Measurements from ENCODE around the gene SMIM12. TPM values are rescaled to one million over a fixed set of nuclear protein-coding genes. Genes with fewer than 3 reads are reported as not detected.

SMIM12 gene
- polyA plus RNA-seq, 2 of the 4 experiments (the other 2 are of a cell fraction): 35.8 to 37.5 TPM

DNA sequence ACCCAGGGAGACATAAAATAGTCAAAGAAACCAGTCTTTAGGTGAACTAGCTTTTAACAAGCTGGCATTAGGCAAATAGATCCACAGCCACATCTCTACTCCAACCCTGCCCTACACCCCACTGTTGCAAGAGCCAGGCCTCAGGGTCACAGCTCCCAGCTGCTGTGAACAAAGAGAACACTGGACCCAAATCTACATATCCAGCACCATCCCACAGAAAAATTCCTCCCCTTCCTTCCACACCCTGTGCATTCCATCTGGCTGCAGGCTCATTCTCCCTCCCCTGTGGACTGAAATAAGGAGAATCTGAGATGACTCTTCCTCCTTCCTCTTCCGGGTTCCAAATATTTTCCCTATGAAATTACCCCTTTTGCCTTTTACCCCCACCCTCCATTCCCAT is 46.7 kb upstream of the SMIM12 start:
- WGBS (ENCODE audit: missing lambda C conversion rate): 0% methylated on average over 1 of the region's 1 CpG
- FAIRE-seq: no peak
- H3K4me2 ChIP-seq: no peak overlapping the region
- H3K4me3 ChIP-seq: no peak overlapping the region
- no peaks in the 10 kb centered on the region for H3K4me1 ChIP-seq
- H3K9me3 ChIP-seq: no peaks in the 10 kb centered on the region
- no peak for DNase-seq (ENCODE audit: low read depth in 1 of 2, low spot score in 1 of 2)
- TF ChIP-seq MAFK (IDR thresholded peaks at IDR 0.05; ENCODE audit: partially characterized antibody) (no peak), PHF8 (IDR thresholded peaks at IDR 0.05; ENCODE audit: borderline replicate concordance, low read depth) (no peak), E2F6 (IDR thresholded peaks at IDR 0.05; ENCODE audit: borderline replicate concordance, low read depth) (no peak), MYC (IDR thresholded peaks at IDR 0.05; ENCODE audit: borderline replicate concordance, low read length) (no peak)
- no peak for ATAC-seq
- CTCF ChIA-PET: interaction anchor here (1.6 kb wide), 1 partner anchor 46 kb away, joined by 6 read pairs; no protein-coding TSS in a partner anchor
- no peak overlapping the region for H3K27ac ChIP-seq
- POLR2A ChIA-PET: no interaction called here

GRCh38 chr1:34905098-34905459 is 45.5 kb upstream of the SMIM12 start:
- ATAC-seq: no peak
- Histone ChIP-seq H3K4me1 (no peaks in the 10 kb centered on the region), H3K4me2 (no peak overlapping the region), H3K4me3 (no peak overlapping the region), H3K27ac (no peak overlapping the region), H3K9me3 (no peaks in the 10 kb centered on the region)
- WGBS (ENCODE audit: missing lambda C conversion rate): 55% methylated on average over 4 of the region's 12 CpGs
- FAIRE-seq: no peak
- POLR2A ChIA-PET: no interaction called here
- no peak for DNase-seq (ENCODE audit: low read depth in 1 of 2, low spot score in 1 of 2)
- CTCF ChIA-PET: no interaction called here
- no peak for TF ChIP-seq MAZ (IDR thresholded peaks at IDR 0.05; ENCODE audit: borderline replicate concordance, low read depth, low read length)

DNA sequence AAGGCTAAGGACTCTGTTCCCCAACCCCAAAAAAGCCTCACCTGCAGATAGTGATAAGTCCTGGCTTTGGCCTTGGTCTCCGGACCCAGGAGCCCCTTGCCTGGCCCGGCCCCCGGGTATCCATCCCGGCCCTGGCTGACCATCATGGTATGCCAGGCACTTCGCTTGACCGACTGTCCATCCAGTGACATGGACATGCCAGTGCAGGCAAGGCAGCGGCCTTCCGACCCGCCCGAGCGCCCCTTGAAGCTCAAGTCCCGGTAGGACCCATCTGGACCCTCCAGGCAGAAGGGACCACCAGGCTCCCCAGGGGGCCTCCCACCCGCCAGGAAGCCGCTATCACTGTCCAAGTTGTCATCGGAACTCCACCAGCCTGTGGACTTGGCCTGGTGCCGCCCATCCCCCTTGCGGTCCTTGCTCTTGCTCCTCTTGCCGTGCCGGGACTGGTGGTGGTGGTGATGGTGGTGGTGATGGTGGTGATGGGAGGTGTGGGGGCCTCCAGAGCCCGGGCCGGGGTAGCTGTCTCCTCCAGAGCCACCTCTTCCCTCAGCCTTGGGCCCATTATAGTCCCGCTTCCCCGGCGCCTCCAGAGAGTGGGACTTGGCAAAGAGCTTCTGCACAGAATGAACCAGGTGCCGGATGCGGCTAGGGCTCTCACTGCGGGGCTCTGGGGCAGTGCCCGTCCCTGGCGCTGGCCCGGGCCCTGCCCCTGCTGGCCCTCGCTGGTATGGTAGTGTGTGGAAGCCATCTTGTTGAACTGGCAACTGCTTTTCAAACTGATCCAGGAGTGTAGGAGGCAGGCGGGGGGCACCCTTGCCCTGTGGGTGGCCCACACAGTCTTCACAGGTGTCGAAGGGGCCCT is 44.9 kb upstream of the SMIM12 start:
- ATAC-seq: peak; percentile 27 to 70; a peak in 4 of 6 replicates

More for the DNA sequence above, 44.9 kb upstream of the SMIM12 start:
- no peak overlapping the region for H3K27ac ChIP-seq
- H3K4me2 ChIP-seq: no peak overlapping the region
- no peaks in the 10 kb centered on the region for H3K9me3 ChIP-seq
- no peaks in the 10 kb centered on the region for H3K4me1 ChIP-seq
- FAIRE-seq: no peak
- ChIA-PET POLR2A (no interaction called here), CTCF (no interaction called here)
- WGBS (ENCODE audit: missing lambda C conversion rate): 28% methylated on average over 10 of the region's 33 CpGs
- no peak overlapping the region for H3K4me3 ChIP-seq
- TF ChIP-seq, protein P1, sequence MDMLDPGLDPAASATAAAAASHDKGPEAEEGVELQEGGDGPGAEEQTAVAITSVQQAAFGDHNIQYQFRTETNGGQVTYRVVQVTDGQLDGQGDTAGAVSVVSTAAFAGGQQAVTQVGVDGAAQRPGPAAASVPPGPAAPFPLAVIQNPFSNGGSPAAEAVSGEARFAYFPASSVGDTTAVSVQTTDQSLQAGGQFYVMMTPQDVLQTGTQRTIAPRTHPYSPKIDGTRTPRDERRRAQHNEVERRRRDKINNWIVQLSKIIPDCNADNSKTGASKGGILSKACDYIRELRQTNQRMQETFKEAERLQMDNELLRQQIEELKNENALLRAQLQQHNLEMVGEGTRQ (IDR thresholded peaks at IDR 0.05): no peak
- TF ChIP-seq KDM1A (IDR thresholded peaks at IDR 0.05; ENCODE audit: low read depth) (no peak), POLR2A (IDR thresholded peaks at IDR 0.05; ENCODE audit: low read length) (no peak), SREBF2 (IDR thresholded peaks at IDR 0.05) (no peak), CBX8 (IDR thresholded peaks at IDR 0.05) (no peak), NR3C1 (IDR thresholded peaks at IDR 0.05) (no peak), FOSB (CRISPR knock-in tag; IDR thresholded peaks at IDR 0.05) (no peak), JUNB (IDR thresholded peaks at IDR 0.05) (no peak), E2F6 (IDR thresholded peaks at IDR 0.05; ENCODE audit: borderline replicate concordance, low read depth) (no peak), HOXB13 (CRISPR knock-in tag; IDR thresholded peaks at IDR 0.05; ENCODE audit: low read depth) (no peak), BCL3 (IDR thresholded peaks at IDR 0.05) (no peak), NFE2L2 (conservative IDR thresholded peaks at IDR 0.05; ENCODE audit: low read length) (no peak), CEBPB (IDR thresholded peaks at IDR 0.05) (no peak), RFX5 (IDR thresholded peaks at IDR 0.05) (no peak), HES2 (IDR thresholded peaks at IDR 0.05) (no peak), EHMT2 (IDR thresholded peaks at IDR 0.05; ENCODE audit: low read depth) (no peak), RAD21 (conservative IDR thresholded peaks at IDR 0.05 in 1 of 2, IDR thresholded peaks at IDR 0.05 in 1 of 2) (no peak), MAFK (IDR thresholded peaks at IDR 0.05; ENCODE audit: partially characterized antibody) (no peak), ZNF302 (CRISPR knock-in tag; IDR thresholded peaks at IDR 0.05) (no peak)
- TF ChIP-seq, protein P2, sequence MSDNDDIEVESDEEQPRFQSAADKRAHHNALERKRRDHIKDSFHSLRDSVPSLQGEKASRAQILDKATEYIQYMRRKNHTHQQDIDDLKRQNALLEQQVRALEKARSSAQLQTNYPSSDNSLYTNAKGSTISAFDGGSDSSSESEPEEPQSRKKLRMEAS (IDR thresholded peaks at IDR 0.05): no peak
- DNase-seq (ENCODE audit: low read depth in 1 of 2, low spot score in 1 of 2): no peak
